Thoracic aorta (tissue), 2 donors: ENCODE data around the gene CARNS1. TPM values are rescaled to one million over a fixed set of nuclear protein-coding genes. Genes with fewer than 3 reads are reported as not detected.

Experiments used
- ATAC-seq: fragments of 150-250 bp; one replicate; pipeline ENCODE4 v1.8.0; 2017; ENCODE audit warnings: low read depth; ENCODE audit not compliant: insufficient number of reproducible peaks, low FRiP score
- DNase-seq: peaks from one replicate; pipeline ENCODE4 v3.0.0-alpha.2; 2020; ENCODE audit warnings: low spot score
- H3K27ac ChIP-seq, 2 donors: fragments of 200-600 bp; sonication (generic); 1 replicate in 1 of 2; 2 replicates in 1 of 2; pipeline ENCODE4 v1.5.1; 2016; ENCODE audit warnings: mild to moderate bottlenecking in 2 of 2, moderate library complexity in 2 of 2
- H3K27me3 ChIP-seq: fragments of 200-600 bp; sonication (generic); replicated peaks from 2 replicates; pipeline ENCODE4 v1.6.0; 2016; ENCODE audit warnings: mild to moderate bottlenecking; ENCODE audit not compliant: insufficient read depth
- H3K36me3 ChIP-seq: fragments of 200-600 bp; sonication (generic); one replicate; pipeline ENCODE4 v1.5.1; 2016
- H3K4me1 ChIP-seq, 2 donors: fragments of 200-600 bp; sonication (generic); 1 replicate in 1 of 2; 2 replicates in 1 of 2; pipeline versions ENCODE4 v1.5.1 to v1.6.0; 2016; ENCODE audit warnings: low read depth in 2 of 2, mild to moderate bottlenecking in 1 of 2; ENCODE audit not compliant: control insufficient read depth in 1 of 2
- H3K4me3 ChIP-seq: fragments of 200-600 bp; sonication (generic); 2 replicates; pipeline ENCODE4 v1.5.1; 2016; ENCODE audit warnings: mild to moderate bottlenecking
- H3K9me3 ChIP-seq: fragments of 200-600 bp; sonication (generic); 2 replicates; pipeline ENCODE4 v1.5.1; 2016
- CTCF ChIP-seq: fragments of 200-600 bp; sonication (generic); IDR thresholded peaks from one replicate; pipeline ENCODE4 v1.5.1; 2019; ENCODE audit warnings: antibody characterized with exemption
- total RNA-seq, 2 donors: library from RNA; depleted of rRNA; stranded (reverse); fragments of >200 nt; gene quantifications; one replicate each; pipeline versions ENCODE4 v1.1.0 to v1.2.3, GENCODE V29; 2016

The CARNS1 gene
- total RNA-seq, 2 donors from 2014 or later = 7.9 to 10.8 TPM

DNA sequence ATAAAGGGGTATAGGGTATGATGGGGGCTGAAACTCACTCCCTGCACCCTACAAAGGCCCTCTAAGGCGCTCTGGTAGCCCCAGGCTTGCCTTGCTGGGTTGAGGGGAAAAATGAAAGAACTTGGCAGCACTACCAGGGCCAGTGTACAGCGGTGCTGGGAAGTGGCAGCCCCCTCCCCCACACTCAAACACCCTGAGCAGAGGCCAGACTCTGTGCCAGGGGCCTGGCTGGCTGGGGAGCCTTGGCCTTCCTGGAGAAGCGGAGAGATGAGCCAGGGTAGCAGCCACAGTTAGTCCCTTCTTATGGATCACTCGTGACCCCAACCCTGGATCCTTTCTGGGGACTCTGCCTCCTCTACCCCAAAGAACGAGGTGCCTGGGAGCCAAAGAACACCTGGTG lies 50.9 kb downstream of the CARNS1 start:
- DNase-seq (no peak), ATAC-seq (no peak)
- no peak for TF ChIP-seq CTCF
- H3K4me3 ChIP-seq = no peak overlapping the region
- no peaks in the 10 kb centered on the region for H3K9me3 ChIP-seq
- no peak overlapping the region for H3K27ac ChIP-seq
- H3K27me3 ChIP-seq = no peaks in the 10 kb centered on the region
- H3K36me3 ChIP-seq = no peaks in the 10 kb centered on the region
- H3K4me1 ChIP-seq = peaks cover 10 to 44% of the 10 kb centered on the region in 2 donors

GRCh38 chr11:67466962-67467771 lies 51.7 kb downstream of the CARNS1 start:
- H3K9me3 ChIP-seq = no peaks in the 10 kb centered on the region
- TF ChIP-seq CTCF = no peak
- DNase-seq (no peak), ATAC-seq (no peak)
- H3K27me3 ChIP-seq = no peaks in the 10 kb centered on the region
- H3K36me3 ChIP-seq = no peaks in the 10 kb centered on the region
- H3K27ac ChIP-seq = peak overlapping the region in 1 of 2 donors; percentile 89
- no peak overlapping the region for H3K4me3 ChIP-seq
- H3K4me1 ChIP-seq = peaks cover 10 to 44% of the 10 kb centered on the region in 2 donors

- H3K27ac ChIP-seq = peak overlapping the region; percentile 65 to 89
- no peak for DNase-seq
- H3K9me3 ChIP-seq = no peaks in the 10 kb centered on the region
- no peaks in the 10 kb centered on the region for H3K36me3 ChIP-seq
- no peaks in the 10 kb centered on the region for H3K27me3 ChIP-seq
- no peak for ATAC-seq
- peak overlapping the region; percentile 93 for H3K4me3 ChIP-seq
- no peak for TF ChIP-seq CTCF
- H3K4me1 ChIP-seq = peaks cover 10 to 44% of the 10 kb centered on the region in 2 donors
These were observed 52.6 kb downstream of the CARNS1 start for GRCh38 chr11:67468056-67468455.

GRCh38 chr11:67468456-67468758 lies 52.9 kb downstream of the CARNS1 start:
- DNase-seq (no peak), ATAC-seq (no peak)
- no peak for TF ChIP-seq CTCF
- Histone ChIP-seq H3K4me1 (peaks cover 10 to 44% of the 10 kb centered on the region in 2 donors), H3K9me3 (no peaks in the 10 kb centered on the region), H3K4me3 (peak overlapping the region; percentile 93), H3K36me3 (no peaks in the 10 kb centered on the region), H3K27me3 (no peaks in the 10 kb centered on the region), H3K27ac (peak overlapping the region; percentile 65 to 89)

- Histone ChIP-seq H3K9me3 (no peaks in the 10 kb centered on the region), H3K4me1 (peaks cover 10 to 41% of the 10 kb centered on the region in 2 donors), H3K27ac (peak within 1 kb of the TSS; percentile 89 to 90), H3K4me3 (peak within 1 kb of the TSS; percentile 93), H3K36me3 (no peaks in the 10 kb centered on the region), H3K27me3 (no peaks in the 10 kb centered on the region)
- DNase-seq (peak; percentile 60), ATAC-seq (peak; percentile 55)
- TF ChIP-seq CTCF = peak; percentile 42
These were observed 53.5 kb downstream of the CARNS1 start, which contains the start of gene TMEM134 for GRCh38 chr11:67468759-67469507. TMEM134 (minus strand) TSS chr11:67469251; CDS start chr11:67469192, 59 bp downstream.
